GM21576 (cell line): ENCODE results near the gene FLT3LG.
A peak's percentile ranks its signal among the peaks of the same experiment; 100 is the strongest.

Experiments
- ATAC-seq: cut with Tn5 transposase; IDR thresholded peaks from one replicate; pipeline ENCODE4 v1.9.1; 2021; ENCODE audit warnings: mild to moderate bottlenecking, moderate library complexity; ENCODE audit not compliant: unreplicated experiment

The FLT3LG gene

GRCh38 chr19:49487277-49488045, 13.4 kb downstream of the FLT3LG start, which contains the start of gene RPL13A:
RPL13A (plus strand) TSS chr19:49487608; CDS start chr19:49487630, 22 bp downstream.
- peak; percentile 75 for ATAC-seq

DNA sequence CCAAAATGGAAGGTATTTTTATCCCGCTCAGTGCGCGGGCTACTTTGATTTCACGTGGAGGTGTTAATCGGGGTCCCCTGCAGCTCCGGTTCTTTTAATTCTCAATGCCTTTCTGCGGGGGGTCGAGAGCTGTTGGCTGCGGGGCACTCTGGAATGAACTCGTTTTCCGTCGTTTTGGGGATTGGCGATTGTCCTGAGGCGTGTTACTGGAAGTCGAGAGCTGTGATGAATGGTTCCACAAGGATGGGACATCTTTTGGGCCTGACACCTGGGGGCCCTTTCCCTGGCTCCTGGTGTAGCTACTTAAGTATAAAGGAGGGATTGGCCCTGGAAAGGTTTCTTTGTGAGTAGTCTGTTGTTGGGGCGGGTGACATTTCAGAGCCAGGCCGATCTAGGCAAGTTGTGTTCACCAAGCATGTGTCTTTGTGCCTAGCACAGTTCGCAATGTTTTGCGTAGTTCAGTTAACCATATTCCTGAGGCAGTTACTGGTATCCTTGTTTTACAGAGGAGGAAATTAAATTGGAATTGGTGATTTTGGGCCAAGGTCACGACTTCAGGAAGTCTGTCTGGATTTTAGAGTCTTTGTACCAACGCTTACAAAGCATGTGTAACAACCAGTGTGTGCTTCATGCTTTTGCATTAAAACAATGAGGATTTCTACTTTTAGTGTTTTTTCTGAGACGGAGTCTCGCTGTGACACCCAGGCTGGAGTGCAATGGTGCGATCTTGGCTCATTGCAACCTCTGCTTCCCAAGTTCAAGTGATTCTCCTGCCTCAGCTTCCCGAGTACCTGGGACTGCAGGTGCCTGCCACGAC, 14.2 kb downstream of the FLT3LG start:
- no peak for ATAC-seq

GRCh38 chr19:49488863-49489537, 15.0 kb downstream of the FLT3LG start:
- ATAC-seq: no peak

- no peak for ATAC-seq
Observed at GRCh38 chr19:49489601-49490167, 15.7 kb downstream of the FLT3LG start.

GRCh38 chr19:49490287-49491029, 16.4 kb downstream of the FLT3LG start:
- ATAC-seq: no peak

GRCh38 chr19:49491030-49491803, 17.2 kb downstream of the FLT3LG start:
- no peak for ATAC-seq

DNA sequence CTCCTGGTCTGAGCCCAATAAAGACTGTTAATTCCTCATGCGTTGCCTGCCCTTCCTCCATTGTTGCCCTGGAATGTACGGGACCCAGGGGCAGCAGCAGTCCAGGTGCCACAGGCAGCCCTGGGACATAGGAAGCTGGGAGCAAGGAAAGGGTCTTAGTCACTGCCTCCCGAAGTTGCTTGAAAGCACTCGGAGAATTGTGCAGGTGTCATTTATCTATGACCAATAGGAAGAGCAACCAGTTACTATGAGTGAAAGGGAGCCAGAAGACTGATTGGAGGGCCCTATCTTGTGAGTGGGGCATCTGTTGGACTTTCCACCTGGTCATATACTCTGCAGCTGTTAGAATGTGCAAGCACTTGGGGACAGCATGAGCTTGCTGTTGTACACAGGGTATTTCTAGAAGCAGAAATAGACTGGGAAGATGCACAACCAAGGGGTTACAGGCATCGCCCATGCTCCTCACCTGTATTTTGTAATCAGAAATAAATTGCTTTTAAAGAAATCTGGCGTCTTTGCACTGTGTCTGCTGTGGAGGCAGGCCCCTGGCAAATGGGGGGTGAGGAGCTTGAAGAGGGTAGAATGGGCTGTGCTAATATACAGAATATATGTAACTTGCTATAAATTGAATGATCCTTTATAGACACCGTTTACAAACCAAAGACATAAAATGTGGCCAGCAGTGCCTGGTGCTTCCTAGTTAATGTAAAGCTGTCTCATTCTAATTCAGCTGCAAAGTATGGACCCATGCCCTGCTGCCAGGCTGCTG, 18.0 kb downstream of the FLT3LG start:
- no peak for ATAC-seq

DNA sequence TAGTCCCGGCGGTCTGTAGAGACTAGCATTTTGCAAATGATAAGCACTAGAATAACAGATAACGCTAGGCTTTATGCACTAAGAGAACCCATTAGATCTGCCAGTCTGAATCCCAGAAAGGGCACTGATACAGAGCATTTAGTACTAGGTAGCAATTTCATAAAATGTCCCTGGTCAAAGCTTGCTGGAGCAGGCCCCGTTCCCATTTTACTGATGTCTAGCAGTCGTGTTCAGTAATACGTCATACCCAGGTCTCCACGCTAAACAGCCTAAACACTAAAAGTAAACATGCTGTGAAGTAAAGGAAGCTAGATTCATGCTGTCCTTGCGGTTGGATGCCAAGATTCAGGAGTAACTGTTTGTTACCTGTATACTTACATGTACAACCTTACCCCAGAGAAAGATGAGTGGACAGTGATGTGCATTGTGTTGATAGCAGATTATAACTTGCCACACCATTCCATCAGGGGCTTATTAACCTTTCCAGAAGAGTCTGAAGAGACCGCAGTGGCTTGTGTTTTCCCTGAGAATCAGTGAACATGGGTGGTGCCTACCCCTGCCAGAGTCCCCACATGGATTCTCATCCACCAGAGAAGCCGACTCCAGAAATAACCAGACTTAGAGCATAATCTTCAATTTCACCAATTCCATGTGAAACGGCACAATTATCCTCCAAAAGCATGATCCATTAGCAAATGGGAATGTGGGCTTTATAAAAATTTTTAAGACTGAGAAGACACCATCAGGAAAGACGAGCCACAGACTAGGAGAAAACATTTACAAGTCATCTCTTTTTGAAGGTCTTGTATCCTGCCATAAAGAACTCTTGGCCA, 18.8 kb downstream of the FLT3LG start:
- ATAC-seq: no peak

DNA sequence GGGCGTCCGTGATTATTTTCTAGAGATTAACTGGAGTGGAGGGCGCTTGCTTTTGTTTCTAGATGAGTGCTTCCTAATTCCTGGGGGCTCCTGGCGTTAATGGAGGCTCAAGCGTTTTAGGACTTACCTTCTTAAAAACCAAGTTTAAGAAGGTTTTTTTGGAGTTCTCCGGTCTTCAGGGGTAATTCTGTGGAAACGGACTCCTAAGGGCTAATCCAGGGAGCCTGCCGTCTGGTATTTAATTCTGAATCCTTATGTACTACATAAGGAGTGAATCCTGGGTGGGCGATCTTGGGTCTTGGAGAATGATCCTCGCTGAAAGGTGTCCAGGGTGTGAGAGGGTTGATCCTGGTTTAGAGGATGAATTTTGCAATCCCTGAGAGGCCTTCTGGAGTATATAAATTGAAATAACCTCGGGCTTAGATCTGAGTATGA, 22.6 kb downstream of the FLT3LG start:
- no peak for ATAC-seq

DNA sequence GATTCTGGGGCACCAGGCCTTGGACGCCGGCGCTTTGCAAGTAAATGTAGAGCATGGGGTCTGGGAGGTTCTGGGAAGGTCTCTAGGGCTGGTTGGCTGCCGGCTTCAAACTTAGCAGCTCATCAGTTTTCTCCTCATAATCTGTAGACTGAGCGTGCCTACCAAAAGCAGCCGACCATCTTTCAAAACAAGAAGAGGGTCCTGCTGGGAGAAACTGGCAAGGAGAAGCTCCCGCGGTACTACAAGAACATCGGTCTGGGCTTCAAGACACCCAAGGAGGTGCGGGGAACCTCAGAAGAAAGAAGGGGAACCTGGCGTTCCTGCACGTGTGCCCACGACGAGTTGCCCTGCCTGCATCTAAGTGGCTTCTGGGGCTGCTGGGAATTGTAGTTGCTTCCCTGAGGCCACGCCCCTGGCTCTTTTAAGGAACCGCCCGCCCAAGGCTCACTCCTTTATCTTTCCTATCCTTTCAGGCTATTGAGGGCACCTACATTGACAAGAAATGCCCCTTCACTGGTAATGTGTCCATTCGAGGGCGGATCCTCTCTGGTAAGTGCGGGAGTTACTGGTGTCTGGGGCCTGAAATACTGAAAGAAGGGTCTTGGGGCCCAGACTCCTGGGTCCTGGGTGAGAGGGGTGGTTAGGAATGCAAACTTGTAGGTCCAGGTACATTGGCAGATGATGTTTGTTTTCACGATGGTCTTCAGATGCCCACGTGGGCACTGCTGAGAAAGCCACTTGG, 23.2 kb downstream of the FLT3LG start:
- ATAC-seq: no peak

DNA sequence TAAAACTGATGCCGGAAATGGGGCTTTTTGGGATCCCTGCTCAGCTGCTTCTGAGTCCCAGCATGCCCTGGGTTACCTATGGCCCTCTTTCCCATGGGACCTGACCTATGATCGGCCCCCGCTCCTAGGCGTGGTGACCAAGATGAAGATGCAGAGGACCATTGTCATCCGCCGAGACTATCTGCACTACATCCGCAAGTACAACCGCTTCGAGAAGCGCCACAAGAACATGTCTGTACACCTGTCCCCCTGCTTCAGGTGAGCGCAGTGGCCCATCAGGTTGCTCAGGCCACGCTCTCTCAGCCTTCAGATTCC, 23.7 kb downstream of the FLT3LG start:
- no peak for ATAC-seq

DNA sequence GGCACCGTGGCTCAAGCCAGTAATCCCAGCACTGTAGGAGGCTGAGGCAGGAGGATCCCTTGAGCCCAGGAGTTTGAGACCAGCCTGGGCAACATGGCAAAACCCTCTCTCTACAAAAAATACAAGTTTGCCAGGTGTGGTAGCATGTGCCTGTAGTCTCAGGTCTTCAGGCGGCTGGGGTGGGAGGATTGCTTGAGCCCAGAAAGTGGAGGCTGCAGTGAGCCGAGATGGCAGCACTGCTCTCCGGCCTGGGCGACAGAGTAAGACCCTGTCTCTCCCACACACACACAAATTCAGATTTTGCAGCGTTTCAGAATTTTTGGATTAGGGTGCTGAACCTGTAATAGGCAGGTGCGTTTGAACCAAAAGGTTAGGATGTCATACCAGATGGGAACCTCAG, 24.5 kb downstream of the FLT3LG start:
- ATAC-seq: no peak

GRCh38 chr19:49499030-49499670, 25.1 kb downstream of the FLT3LG start:
- no peak for ATAC-seq

- ATAC-seq: no peak
Observed at GRCh38 chr19:49502866-49503581, 29.0 kb downstream of the FLT3LG start.

DNA sequence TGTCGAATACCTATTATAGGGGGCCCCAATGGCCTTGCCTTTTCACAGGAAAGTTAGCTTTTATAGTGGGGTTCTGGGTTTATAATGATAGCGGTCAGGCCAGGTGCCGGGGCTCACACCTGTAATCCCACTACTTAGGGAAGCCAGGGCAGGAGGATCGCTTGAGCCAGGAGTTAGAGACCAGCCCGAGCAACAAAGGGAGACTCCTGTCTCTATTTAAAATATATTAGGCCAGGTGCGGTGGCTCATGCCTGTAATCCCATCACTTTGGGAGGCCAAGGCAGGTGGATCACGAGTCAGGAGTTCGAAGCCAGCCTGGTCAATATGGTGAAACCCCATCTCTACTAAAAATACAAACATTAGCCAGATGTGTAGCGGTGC, 29.6 kb downstream of the FLT3LG start:
- ATAC-seq: no peak

- no peak for ATAC-seq
Observed at GRCh38 chr19:49506575-49507105, 32.6 kb downstream of the FLT3LG start.
